ENCODE results near the gene PPME1. TPM values are rescaled to one million over a fixed set of nuclear protein-coding genes. Genes with fewer than 3 reads are reported as not detected.

PPME1 gene
- total RNA-seq, 1 experiment from 2014 or later: 99.4 TPM

DNA sequence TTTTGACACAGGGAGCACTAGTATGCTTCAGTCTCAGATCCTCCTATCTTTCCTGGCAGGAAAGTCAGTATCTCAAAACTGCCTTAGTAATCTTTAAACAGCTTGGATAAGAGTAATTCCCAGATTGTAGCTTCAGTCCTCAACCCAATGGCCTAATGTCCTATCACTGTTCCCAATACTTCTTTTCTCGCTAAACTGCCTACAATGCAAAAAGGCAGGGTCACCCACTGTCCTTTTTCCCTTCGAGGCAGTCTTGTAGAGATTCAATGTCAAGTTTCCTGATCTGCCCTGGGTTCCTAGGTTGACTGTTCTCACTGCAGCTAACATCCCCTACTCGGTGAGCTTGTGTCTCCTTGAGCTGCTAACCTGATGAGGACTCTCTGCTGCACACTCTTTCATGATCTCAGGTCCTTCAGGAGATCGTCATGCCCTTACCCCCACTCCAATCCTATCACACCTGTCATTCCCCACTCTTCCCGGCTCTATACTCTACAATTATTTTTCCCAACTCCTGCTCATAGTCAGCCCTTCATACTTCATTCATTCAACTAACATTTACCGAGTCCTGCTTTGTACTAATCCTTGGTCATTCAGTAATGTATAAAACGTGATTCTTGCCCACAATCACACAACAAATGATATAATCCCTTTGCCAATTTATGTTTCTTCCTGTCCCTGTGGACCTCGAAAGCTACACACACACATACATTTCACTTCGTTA, 1.2 kb upstream of the PPME1 start:
- CTCF ChIA-PET: interaction anchor here (0.7 to 1.5 kb wide), 4 partner anchors 31 to 544 kb away, joined by 4 to 6 read pairs (median 4); no protein-coding TSS in a partner anchor
- Histone ChIP-seq H3K27ac (ENCODE audit: low read length) (peak overlapping the region; percentile 99), H3K4me1 (ENCODE audit: control insufficient read depth, insufficient read depth, low read length) (peaks cover 28% of the 10 kb centered on the region), H3K4me3 (ENCODE audit: low read depth in 2 of 2, low read length in 2 of 2) (peak overlapping the region; percentile 96 to 97), H3K9me3 (ENCODE audit: control insufficient read depth, insufficient read depth, low read depth, low read length) (no peaks in the 10 kb centered on the region), H3K27me3 (ENCODE audit: control insufficient read depth, insufficient read depth, low read length) (no peaks in the 10 kb centered on the region), H3K36me3 (ENCODE audit: control insufficient read depth, insufficient read depth, low read length) (peaks cover 29% of the 10 kb centered on the region)
- POLR2A ChIA-PET: interaction anchor here (1.4 kb wide), 1 partner anchor 35 kb away, joined by 3 read pairs; no protein-coding TSS in a partner anchor
- DNase-seq (ENCODE audit: low read depth, low spot score) (no peak), ATAC-seq (no peak)
- TF ChIP-seq REST (IDR thresholded peaks at IDR 0.05; ENCODE audit: insufficient read depth in 1 of 2, low read depth in 2 of 2, low read length in 1 of 2) (no peak), POLR2AphosphoS5 (IDR thresholded peaks at IDR 0.05; ENCODE audit: low read depth, low read length) (no peak), CTCF (IDR thresholded peaks at IDR 0.05) (no peak), SIN3A (IDR thresholded peaks at IDR 0.05; ENCODE audit: borderline replicate concordance, insufficient read depth, low read depth, low read length) (no peak), TCF7L2 (IDR thresholded peaks at IDR 0.05; ENCODE audit: low read depth, low read length) (no peak)
- BruUV-seq (replicated peaks): no TSS peak
- in situ Hi-C loops (cut with HindIII; ENCODE audit: low pct_unique_long_range_greater_than_20kb, low sequenced_read_pairs) (no loop called here), intact Hi-C loops (cut with micrococcal nuclease; ENCODE audit: unreplicated experiment) (no loop called here)

DNA sequence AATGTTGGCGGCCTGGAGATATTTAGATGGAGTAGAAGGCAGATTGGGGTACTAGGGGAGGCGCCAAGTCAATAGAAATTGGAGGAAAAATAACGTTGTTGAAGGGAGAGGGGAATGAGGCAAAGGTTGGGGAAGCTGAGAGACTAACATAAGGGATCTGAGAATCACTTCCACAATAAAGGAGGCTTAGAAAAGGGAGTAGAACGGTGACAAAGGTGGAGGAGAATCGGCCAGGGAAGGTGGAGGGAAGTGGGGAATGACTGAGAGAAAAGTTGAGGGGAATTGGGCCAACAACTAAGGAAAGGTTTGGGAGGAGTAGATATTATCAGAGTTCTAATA, 510 bp downstream of the PPME1 start:
- BruUV-seq (replicated peaks): no TSS peak
- H3K27ac ChIP-seq (ENCODE audit: low read length): peak overlapping the region; percentile 99
- peak overlapping the region; percentile 96 to 97 for H3K4me3 ChIP-seq (ENCODE audit: low read depth in 2 of 2, low read length in 2 of 2)
- in situ Hi-C loops (cut with HindIII; ENCODE audit: low pct_unique_long_range_greater_than_20kb, low sequenced_read_pairs): no loop called here
- POLR2A ChIA-PET: interaction anchor here (0.6 to 1.4 kb wide), 3 partner anchors 15 to 321 kb away, joined by 3 to 7 read pairs (median 3); no protein-coding TSS in a partner anchor
- peaks cover 21% of the 10 kb centered on the region for H3K36me3 ChIP-seq (ENCODE audit: control insufficient read depth, insufficient read depth, low read length)
- DNase-seq (ENCODE audit: low read depth, low spot score) (no peak), ATAC-seq (no peak)
- CTCF ChIA-PET: interaction anchor here (0.7 to 1.5 kb wide), 2 partner anchors 33 to 218 kb away, joined by 3 to 4 read pairs; no protein-coding TSS in a partner anchor
- no peaks in the 10 kb centered on the region for H3K27me3 ChIP-seq (ENCODE audit: control insufficient read depth, insufficient read depth, low read length)
- no peaks in the 10 kb centered on the region for H3K9me3 ChIP-seq (ENCODE audit: control insufficient read depth, insufficient read depth, low read depth, low read length)
- peaks cover 28% of the 10 kb centered on the region for H3K4me1 ChIP-seq (ENCODE audit: control insufficient read depth, insufficient read depth, low read length)
- TF ChIP-seq REST (IDR thresholded peaks at IDR 0.05; ENCODE audit: insufficient read depth in 1 of 2, low read depth in 2 of 2, low read length in 1 of 2) (no peak), TCF7L2 (IDR thresholded peaks at IDR 0.05; ENCODE audit: low read depth, low read length) (no peak), POLR2AphosphoS5 (IDR thresholded peaks at IDR 0.05; ENCODE audit: low read depth, low read length) (no peak), CTCF (IDR thresholded peaks at IDR 0.05) (no peak), SIN3A (IDR thresholded peaks at IDR 0.05; ENCODE audit: borderline replicate concordance, insufficient read depth, low read depth, low read length) (no peak)
- intact Hi-C loops (cut with micrococcal nuclease; ENCODE audit: unreplicated experiment): no loop called here
